ENCODE measurements around the gene CAMK1G. TPM values are rescaled to one million over a fixed set of nuclear protein-coding genes. Genes with fewer than 3 reads are reported as not detected.

The CAMK1G gene
- total RNA-seq, 2 experiments from 2014 or later, result not detected

GRCh38 chr1:209628618-209629299, 45.2 kb downstream of the CAMK1G start:
- ATAC-seq (ENCODE audit: poor library complexity) (no peak), DNase-seq (no peak)
- H3K4me3 ChIP-seq (ENCODE audit: low read length), result no peak overlapping the region
- no peak overlapping the region for H3K27ac ChIP-seq (ENCODE audit: low read depth in 1 of 2, low read length in 2 of 2)
- H3K9me3 Mint-ChIP-seq, result no peaks in the 10 kb centered on the region
- H3K36me3 Mint-ChIP-seq (ENCODE audit: low read depth), result no peaks in the 10 kb centered on the region
- no peak overlapping the region for H3K4me3 Mint-ChIP-seq
- H3K27ac Mint-ChIP-seq, result no peak overlapping the region
- no peaks in the 10 kb centered on the region for H3K27me3 Mint-ChIP-seq
- peaks cover 9% of the 10 kb centered on the region for H3K4me1 ChIP-seq (ENCODE audit: insufficient read depth, low read length)
- H3K36me3 ChIP-seq (ENCODE audit: insufficient read depth, low read length), result no peaks in the 10 kb centered on the region
- ChIA-PET POLR2A (no interaction called here), CTCF (no interaction called here)
- intact Hi-C loops (cut with DNase I, micrococcal nuclease), result loop anchor here in 1 of 2 experiments (5.0 kb wide), 1 partner anchor 419 kb away; no protein-coding TSS in a partner anchor
- no peaks in the 10 kb centered on the region for H3K9me3 ChIP-seq (ENCODE audit: control insufficient read depth in 1 of 2, insufficient read depth in 1 of 2, low read length in 2 of 2)
- H3K27me3 ChIP-seq (ENCODE audit: control insufficient read depth in 1 of 2, insufficient read depth in 2 of 2, low read length in 2 of 2), result no peaks in the 10 kb centered on the region
- no peak for TF ChIP-seq CTCF (IDR thresholded peaks at IDR 0.05)
- H3K4me1 Mint-ChIP-seq (ENCODE audit: low read depth), result no peaks in the 10 kb centered on the region

- Histone ChIP-seq H3K4me1 (ENCODE audit: insufficient read depth, low read length) (peaks cover 9% of the 10 kb centered on the region), H3K36me3 (ENCODE audit: insufficient read depth, low read length) (no peaks in the 10 kb centered on the region), H3K27ac (ENCODE audit: low read depth in 1 of 2, low read length in 2 of 2) (no peak overlapping the region), H3K9me3 (ENCODE audit: control insufficient read depth in 1 of 2, insufficient read depth in 1 of 2, low read length in 2 of 2) (no peaks in the 10 kb centered on the region), H3K27me3 (ENCODE audit: control insufficient read depth in 1 of 2, insufficient read depth in 2 of 2, low read length in 2 of 2) (no peaks in the 10 kb centered on the region), H3K4me3 (ENCODE audit: low read length) (no peak overlapping the region)
- DNase-seq (no peak), ATAC-seq (ENCODE audit: poor library complexity) (no peak)
- intact Hi-C loops (cut with DNase I, micrococcal nuclease), result loop anchor here in 1 of 2 experiments (2.0 to 5.0 kb wide), 2 partner anchors 19 to 417 kb away; no protein-coding TSS in a partner anchor
- POLR2A ChIA-PET, result no interaction called here
- no peaks in the 10 kb centered on the region for H3K36me3 Mint-ChIP-seq (ENCODE audit: low read depth)
- no peaks in the 10 kb centered on the region for H3K27me3 Mint-ChIP-seq
- H3K27ac Mint-ChIP-seq, result no peak overlapping the region
- CTCF ChIA-PET, result no interaction called here
- H3K4me1 Mint-ChIP-seq (ENCODE audit: low read depth), result peaks cover 1% of the 10 kb centered on the region
- no peak overlapping the region for H3K4me3 Mint-ChIP-seq
- no peak for TF ChIP-seq CTCF (IDR thresholded peaks at IDR 0.05)
- no peaks in the 10 kb centered on the region for H3K9me3 Mint-ChIP-seq
Measured at GRCh38 chr1:209629621-209630382, 46.3 kb downstream of the CAMK1G start.

GRCh38 chr1:209630383-209631225, 47.1 kb downstream of the CAMK1G start:
- Mint-ChIP-seq H3K9me3 (no peaks in the 10 kb centered on the region), H3K36me3 (ENCODE audit: low read depth) (no peaks in the 10 kb centered on the region), H3K27ac (no peak overlapping the region), H3K27me3 (no peaks in the 10 kb centered on the region), H3K4me3 (no peak overlapping the region), H3K4me1 (ENCODE audit: low read depth) (peaks cover 6% of the 10 kb centered on the region)
- DNase-seq (no peak), ATAC-seq (ENCODE audit: poor library complexity) (no peak)
- Histone ChIP-seq H3K4me3 (ENCODE audit: low read length) (no peak overlapping the region), H3K9me3 (ENCODE audit: control insufficient read depth in 1 of 2, insufficient read depth in 1 of 2, low read length in 2 of 2) (no peaks in the 10 kb centered on the region), H3K36me3 (ENCODE audit: insufficient read depth, low read length) (no peaks in the 10 kb centered on the region), H3K27ac (ENCODE audit: low read depth in 1 of 2, low read length in 2 of 2) (no peak overlapping the region), H3K4me1 (ENCODE audit: insufficient read depth, low read length) (peaks cover 9% of the 10 kb centered on the region), H3K27me3 (ENCODE audit: control insufficient read depth in 1 of 2, insufficient read depth in 2 of 2, low read length in 2 of 2) (no peaks in the 10 kb centered on the region)
- POLR2A ChIA-PET, result no interaction called here
- intact Hi-C loops (cut with DNase I, micrococcal nuclease), result loop anchor here in 1 of 2 experiments (2.0 kb wide), 1 partner anchor 20 kb away; no protein-coding TSS in a partner anchor
- CTCF ChIA-PET, result no interaction called here
- no peak for TF ChIP-seq CTCF (IDR thresholded peaks at IDR 0.05)

Data from CD4-positive, alpha-beta T cell (primary cell).